HL-60 (cell line): ENCODE data around the gene CXXC5.

Experiments used
- DNase-seq, 2 experiments: peaks; one replicate each; pipeline ENCODE4 v3.0.0-alpha.2; 2010 to 2020; ENCODE audit warnings: low read depth in 1 of 2, low spot score in 1 of 2
- H3K27ac ChIP-seq: fragments of 250-450 bp; sonication (Bioruptor Pico); replicated peaks from 2 replicates; pipeline ENCODE4 v1.5.1; 2020; ENCODE audit warnings: mild to moderate bottlenecking, moderate library complexity
- H3K27me3 ChIP-seq: fragments of 250-450 bp; sonication (Bioruptor Pico); 2 replicates; pipeline ENCODE4 v1.5.1; 2021; ENCODE audit warnings: mild to moderate bottlenecking, moderate library complexity; ENCODE audit not compliant: insufficient read depth, poor library complexity, severe bottlenecking
- H3K4me3 ChIP-seq: replicated peaks from 2 replicates; pipeline ENCODE4 v1.5.1; 2011; ENCODE audit warnings: mild to moderate bottlenecking, control low read depth, low read length; ENCODE audit not compliant: insufficient read depth
- CTCF ChIP-seq: IDR thresholded peaks from one replicate; pipeline ENCODE4 v1.5.1; 2011; ENCODE audit warnings: low read length, control low read depth, inconsistent platforms; ENCODE audit not compliant: insufficient read depth
- GABPA ChIP-seq: IDR thresholded peaks from 2 replicates; pipeline ENCODE4 v1.6.1; 2012; ENCODE audit warnings: low read depth
- POLR2AphosphoS5 ChIP-seq: IDR thresholded peaks from 2 replicates; pipeline ENCODE4 v1.6.1; 2012; ENCODE audit warnings: low read depth
- REST ChIP-seq: IDR thresholded peaks from 2 replicates; pipeline ENCODE4 v1.6.1; 2012; ENCODE audit warnings: low read depth; ENCODE audit not compliant: insufficient replicate concordance
- SPI1 ChIP-seq: IDR thresholded peaks from 2 replicates; pipeline ENCODE4 v1.6.1; 2012; ENCODE audit warnings: low read depth, mild to moderate bottlenecking, borderline replicate concordance

CXXC5 gene

DNA sequence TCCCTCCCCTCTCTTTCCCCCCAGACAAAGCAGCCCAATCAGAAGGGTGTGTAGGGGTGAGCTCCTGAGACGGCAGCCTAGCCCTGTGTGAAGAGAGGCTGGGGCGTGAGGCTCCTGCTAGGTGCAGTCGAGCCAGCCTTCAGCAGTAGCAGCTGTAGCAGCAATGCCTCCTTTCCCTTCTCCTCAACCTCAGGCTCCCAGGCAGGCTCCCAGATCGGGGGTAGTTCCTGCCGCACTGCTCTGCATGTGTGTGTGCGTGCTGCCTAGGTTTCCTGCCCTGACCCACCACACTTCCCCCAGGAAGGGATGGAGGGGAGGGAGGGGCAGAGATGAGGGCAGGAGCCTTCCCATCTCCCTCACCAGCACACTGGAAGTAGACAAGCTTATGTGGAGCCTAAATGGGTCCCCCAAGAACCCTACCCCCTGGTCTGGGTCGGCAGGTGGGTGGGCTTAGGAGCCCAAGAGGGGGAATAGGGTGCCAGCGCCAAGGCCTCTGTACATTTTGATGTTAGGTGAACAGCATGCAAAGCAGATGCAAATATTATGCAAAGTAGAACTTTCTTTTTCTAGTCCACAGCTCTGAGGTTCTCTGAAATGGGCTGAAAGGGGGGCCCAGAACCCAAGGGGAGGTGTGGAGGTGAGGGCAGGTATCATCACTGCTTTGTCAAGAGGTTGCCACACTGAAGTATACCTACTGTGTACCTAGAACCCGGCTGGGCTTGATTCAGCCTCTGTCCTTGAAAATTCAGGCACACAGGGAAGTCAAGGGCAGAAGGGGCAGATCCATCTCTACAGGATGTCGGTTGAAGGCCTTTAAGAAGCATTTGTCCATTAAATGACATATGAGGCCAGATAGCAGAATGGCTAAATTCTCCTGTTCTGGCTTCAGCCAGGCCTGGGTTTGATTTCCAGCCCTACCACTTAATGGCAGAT lies 57.8 kb downstream of the CXXC5 start:
- TF ChIP-seq POLR2AphosphoS5 (no peak), CTCF (no peak), REST (no peak), GABPA (no peak), SPI1 (no peak)
- Histone ChIP-seq H3K27ac (no peak overlapping the region), H3K4me3 (no peak overlapping the region), H3K27me3 (peaks cover 9% of the 10 kb centered on the region)
- no peak for DNase-seq

GRCh38 chr5:139707445-139708003 lies 59.4 kb downstream of the CXXC5 start:
- H3K27ac ChIP-seq, result no peak overlapping the region
- TF ChIP-seq POLR2AphosphoS5, result no peak
- TF ChIP-seq REST, result no peak
- no peak for TF ChIP-seq SPI1
- TF ChIP-seq GABPA, result no peak
- TF ChIP-seq CTCF, result no peak
- H3K27me3 ChIP-seq, result peaks cover 5% of the 10 kb centered on the region
- H3K4me3 ChIP-seq, result no peak overlapping the region
- DNase-seq, result no peak

DNA sequence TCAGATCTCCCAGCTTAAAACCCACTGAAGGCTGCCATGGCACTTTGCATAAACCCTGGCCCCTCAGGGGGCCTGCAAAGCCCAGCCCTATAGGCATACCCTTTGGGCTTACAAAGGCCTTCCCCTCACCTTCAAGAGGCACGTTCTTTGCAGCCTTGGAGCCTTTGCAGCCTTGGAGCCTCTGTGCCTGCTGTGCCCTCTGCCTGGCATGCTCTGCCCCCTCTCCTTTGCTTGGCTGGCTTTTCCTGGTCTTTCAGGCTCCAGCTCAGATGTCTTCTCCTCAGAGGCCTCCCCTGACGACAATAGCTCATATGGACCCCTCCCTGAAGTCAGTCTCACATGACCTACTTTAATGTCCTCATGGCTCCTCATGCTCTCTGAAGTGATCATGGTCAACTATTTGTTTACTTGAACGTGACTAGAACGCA lies 60.3 kb downstream of the CXXC5 start:
- Histone ChIP-seq H3K27ac (no peak overlapping the region), H3K27me3 (peaks cover 5% of the 10 kb centered on the region), H3K4me3 (no peak overlapping the region)
- TF ChIP-seq POLR2AphosphoS5 (no peak), CTCF (no peak), SPI1 (no peak), GABPA (no peak), REST (no peak)
- no peak for DNase-seq
